ENCODE results near the gene PGPEP1.

The PGPEP1 gene
- total RNA-seq = 43.6 to 61.8 (median 50.2) reads per million in 4 donors

- peak; percentile 17 to 58 (median 32) for DNase-seq
Measured at GRCh38 chr19:18340190-18340989, at the start of gene PGPEP1. Gene PGPEP1 (plus strand): TSS chr19:18340598. CDS start chr19:18340682, 84 bp downstream.

DNA sequence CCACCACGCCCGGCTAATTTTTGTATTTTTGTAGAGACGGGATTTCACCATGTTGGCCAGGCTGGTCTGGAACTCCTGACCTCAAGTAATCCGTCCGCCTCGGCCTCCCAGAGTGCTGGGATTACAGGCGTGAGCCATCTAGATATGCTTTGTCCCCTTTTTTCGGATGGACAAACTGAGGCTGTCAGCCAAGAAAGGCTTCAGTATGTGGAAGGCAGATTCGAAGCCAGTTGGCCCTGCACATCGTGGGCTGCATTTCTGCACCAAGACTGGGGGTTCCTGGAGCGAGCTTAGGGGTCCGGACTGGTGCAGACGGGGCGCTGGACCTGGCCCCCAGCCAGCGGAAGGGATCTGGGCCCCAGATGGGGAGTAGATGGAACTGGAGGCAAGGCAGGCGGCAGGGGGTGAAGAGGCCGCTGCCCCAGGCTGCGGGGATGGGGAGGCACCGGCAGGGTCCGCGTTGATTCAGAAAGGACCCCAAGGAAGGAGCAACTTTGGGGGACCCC is 49.3 kb upstream of the PGPEP1 start:
- DNase-seq = no peak

- DNase-seq = peak; percentile 64 to 87 (median 73)
Measured at GRCh38 chr19:18291590-18292461, 48.6 kb upstream of the PGPEP1 start.

GRCh38 chr19:18292462-18292809 is 48.0 kb upstream of the PGPEP1 start:
- peak in 1 of 5 donors; percentile 50 for DNase-seq

DNA sequence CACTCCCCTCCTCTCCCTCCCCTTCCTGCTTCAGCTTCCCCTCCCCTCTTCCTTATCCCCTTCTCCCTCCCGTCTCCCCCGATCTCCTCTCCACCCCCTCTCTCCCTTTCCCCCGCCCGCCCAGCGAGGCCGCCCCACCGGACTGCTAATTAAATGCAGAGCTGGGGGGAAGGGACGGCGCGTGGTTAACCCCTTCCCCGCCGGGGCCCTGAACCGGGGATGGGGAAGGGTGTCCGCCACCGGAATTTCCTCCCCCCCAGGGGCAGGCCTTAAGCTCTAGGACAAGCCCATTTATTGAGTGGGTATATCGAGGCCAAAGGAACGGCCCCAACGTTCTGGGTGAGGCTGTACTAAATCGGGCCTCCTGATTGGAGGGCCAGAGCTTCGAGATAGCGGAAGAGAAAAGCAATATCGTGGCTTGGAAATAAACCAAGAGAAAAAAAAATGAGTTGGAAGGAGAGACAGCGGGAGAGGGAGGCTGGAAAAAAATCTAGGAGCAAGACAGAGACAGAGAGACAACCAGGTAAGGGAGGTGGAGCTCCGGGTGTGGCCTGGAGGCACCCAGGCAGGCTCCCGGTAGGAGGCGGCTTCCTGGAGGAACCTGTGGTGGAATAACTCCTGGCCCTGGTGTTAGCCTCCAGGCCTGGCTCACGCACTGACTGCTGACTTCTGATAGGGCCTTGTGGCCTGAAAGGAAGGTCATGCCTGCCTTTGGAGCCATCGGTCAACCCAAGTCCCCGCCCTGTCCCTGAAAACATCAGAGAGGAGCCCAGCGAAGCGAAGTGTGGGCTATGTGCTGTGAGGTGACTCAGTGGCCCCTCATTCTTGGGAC is 47.4 kb upstream of the PGPEP1 start:
- DNase-seq = peak in 1 of 5 donors; percentile 69

DNA sequence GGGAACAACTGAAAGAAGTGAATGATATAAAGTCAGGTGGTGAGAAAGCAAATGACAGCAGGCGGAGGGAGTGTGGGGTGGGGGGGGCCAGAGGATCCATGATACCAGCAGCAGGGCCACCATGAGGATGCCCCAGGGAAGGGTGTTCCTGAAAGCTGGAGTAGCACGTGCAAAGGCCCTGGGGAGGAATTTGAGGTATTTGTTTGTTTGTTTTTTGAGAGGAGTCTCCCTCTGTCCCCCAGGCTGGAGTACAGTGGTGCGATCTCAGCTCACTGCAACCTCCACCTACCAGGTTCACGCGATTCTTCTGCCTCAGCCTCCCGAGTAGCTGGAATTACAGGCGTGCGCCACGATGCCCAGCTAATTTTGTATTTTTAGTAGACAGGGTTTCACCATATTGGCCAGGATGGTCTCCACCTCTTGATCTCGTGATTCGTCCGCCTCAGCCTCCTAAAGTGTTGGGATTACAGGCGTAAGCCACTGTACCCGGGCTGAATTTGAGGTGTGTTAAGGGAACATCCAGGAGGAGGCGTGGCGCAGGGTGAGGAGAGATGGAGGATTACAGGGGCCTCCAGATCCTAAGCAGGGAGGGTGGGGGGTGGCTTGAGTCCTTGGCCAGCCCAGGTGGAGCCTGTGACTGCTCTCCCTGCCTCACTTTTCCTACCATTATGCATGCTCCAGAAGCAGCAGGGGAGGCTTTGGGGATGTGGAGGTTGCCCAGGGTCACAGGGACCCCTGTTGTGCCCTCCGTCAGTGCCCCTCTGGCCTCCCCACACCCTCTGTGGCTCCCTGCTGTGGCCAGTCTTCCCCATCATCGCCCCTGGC is 46.5 kb upstream of the PGPEP1 start:
- DNase-seq = no peak

GRCh38 chr19:18294467-18294864 is 45.9 kb upstream of the PGPEP1 start:
- DNase-seq = peak; percentile 80 to 90 (median 89)

DNA sequence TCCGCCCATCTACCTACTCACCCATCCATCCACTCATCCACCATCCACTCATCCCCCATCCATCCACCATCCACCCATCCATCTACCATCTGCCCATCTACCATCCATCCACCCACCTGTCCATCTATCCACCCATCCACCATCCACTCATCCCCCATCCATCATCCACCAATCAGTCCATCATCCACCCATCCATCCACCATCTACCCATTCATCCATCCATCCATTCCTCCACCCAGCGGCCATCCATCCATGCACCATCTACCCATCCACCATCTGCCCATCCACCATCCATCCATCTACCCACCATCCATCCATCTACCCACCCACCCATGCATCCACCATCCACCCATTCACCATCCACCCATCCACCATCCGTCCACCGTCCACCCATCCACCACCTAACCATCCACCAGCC is 45.4 kb upstream of the PGPEP1 start:
- no peak for DNase-seq

DNA sequence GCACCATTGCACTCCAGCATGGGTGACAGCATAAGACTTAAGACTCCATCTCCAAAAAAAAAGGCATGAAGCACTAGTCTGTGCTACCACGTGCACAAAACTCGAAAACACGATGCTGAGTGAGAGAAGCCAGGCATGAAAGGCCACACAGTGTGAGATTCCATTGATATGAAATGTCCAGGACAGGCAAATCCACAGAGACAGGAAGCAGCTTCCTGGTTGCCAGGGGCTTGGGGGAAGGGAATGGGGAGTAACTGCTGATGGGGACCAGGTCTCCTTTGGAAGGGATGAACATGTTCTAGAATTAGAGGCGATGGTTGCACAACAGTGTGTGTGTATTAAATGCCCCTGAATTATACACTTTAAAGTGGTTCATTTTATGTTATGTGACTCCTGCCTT is 43.1 kb upstream of the PGPEP1 start:
- DNase-seq = no peak

GRCh38 chr19:18298601-18299000 is 41.8 kb upstream of the PGPEP1 start:
- DNase-seq = peak in 1 of 5 donors; percentile 34

GRCh38 chr19:18299654-18300053 is 40.7 kb upstream of the PGPEP1 start:
- no peak for DNase-seq

- no peak for DNase-seq
Measured at GRCh38 chr19:18300930-18301717, 39.3 kb upstream of the PGPEP1 start.

DNA sequence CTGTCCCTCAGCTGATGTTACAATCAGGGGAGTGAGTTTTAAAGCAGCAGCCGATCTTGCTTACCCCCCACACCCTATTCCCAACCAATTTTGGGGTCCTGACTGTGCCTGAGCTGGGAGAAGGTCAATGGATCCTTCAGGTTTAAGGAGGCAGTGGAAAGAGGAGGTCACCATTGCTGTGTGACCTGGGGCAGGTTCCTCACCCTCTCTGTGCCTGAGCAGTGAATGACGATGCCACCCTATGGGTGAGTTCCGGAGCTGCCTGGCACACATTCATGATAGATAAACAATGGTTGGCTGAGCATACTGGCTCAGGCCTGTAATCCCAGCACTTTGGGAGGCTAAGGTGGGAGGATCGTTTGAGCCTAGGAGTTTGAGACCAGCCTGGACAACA is 38.7 kb upstream of the PGPEP1 start:
- DNase-seq = no peak

GRCh38 chr19:18304208-18304457 is 36.3 kb upstream of the PGPEP1 start:
- no peak for DNase-seq

DNA sequence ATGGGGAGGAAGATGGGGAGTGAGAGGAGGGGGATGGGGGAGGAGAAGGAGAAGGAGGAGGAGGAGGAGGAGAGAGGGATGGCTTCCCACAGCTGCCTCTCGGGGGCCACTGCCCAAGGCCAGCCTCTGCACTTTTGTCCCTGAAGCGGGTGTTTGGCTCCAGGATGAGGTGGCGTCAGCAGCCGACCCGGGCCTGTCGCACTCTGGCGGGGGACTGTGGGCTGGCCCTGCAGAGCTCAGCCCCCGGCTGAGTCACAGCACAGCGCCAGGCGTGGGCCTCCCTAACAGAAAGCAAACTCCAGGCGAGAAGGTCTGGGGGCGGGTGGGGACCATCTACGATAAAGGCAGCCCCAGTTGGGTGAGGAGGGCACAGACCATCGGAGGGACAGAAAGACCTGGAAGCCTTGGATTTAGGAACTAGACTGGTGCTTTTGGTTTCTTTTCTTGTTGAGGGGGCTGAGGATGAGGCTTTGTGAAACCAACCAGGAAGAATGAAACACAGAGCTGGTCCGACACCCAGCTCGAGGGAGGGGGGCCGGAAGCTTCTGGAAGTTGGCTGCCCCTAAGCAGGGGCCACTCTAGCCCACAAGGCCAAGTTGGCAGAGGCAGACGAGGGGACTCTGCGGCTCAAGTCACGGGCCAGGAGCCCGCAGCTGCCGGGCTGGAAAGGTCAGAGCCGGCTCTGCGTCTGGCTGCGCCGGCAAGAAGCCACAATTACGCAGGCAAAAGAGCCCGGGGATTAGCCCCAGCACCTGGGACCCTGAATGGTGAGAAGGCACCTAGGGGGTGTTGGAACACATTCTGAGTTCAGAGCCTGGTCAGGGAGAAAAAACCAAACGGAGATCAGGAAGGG is 35.7 kb upstream of the PGPEP1 start:
- DNase-seq = peak; percentile 59 to 82 (median 68)

GRCh38 chr19:18306209-18306887 is 34.0 kb upstream of the PGPEP1 start:
- DNase-seq = no peak

GRCh38 chr19:18306888-18307260 is 33.5 kb upstream of the PGPEP1 start:
- peak in 1 of 5 donors; percentile 43 for DNase-seq

GRCh38 chr19:18307271-18307681 is 33.1 kb upstream of the PGPEP1 start:
- DNase-seq = no peak

Measured in T-helper 1 cell (primary cell).